OCI-M2 (cell line): ENCODE results near the gene DNAJC18.

Experiments
- DNase-seq: peaks from one replicate; lab custom pipeline; 2025; ENCODE audit not compliant: unreplicated experiment; lab: John Stamatoyannopoulos, UW

DNAJC18 gene

GRCh38 chr5:139371482-139372435 lies 67.6 kb downstream of the DNAJC18 start:
- no peak for DNase-seq

DNA sequence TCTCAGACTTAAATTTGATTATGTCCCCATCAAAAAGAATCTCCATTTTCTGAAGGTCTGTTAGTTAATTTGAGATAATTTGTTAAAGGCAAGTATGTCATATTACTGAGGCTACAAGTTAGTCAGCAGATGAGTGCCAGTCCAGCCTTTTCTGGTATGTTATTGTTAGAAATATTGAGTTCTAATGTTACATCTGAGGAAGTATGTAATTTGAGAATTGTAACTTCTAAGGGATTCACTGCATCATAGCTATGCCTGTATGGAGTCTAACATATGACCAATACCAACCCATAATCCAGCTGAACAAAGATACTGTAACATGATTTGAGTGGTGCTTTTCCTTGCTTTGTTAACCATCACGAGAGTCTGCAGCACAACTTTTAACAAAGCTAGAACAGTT lies 70.1 kb downstream of the DNAJC18 start:
- DNase-seq: no peak

DNA sequence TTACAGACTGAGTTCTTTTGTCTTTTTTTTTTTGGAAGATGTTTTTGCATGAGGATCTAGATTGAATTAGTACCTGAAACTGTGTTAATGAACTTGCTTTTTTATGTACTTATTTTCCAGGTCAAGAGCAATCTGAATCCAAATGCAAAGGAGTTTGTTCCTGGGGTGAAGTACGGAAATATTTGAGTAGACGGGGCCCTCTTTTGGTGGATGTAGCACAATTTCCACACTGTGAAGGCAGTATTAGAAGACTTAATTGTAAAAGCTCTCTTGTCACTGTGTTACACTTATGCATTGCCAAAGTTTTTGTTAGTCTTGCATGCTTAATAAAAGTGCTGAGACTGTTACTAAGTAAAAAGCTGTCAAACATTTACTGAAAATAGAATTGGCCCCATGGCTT lies 70.7 kb downstream of the DNAJC18 start:
- no peak for DNase-seq

- DNase-seq: no peak
Measured at GRCh38 chr5:139364466-139364865, 74.9 kb downstream of the DNAJC18 start.

DNA sequence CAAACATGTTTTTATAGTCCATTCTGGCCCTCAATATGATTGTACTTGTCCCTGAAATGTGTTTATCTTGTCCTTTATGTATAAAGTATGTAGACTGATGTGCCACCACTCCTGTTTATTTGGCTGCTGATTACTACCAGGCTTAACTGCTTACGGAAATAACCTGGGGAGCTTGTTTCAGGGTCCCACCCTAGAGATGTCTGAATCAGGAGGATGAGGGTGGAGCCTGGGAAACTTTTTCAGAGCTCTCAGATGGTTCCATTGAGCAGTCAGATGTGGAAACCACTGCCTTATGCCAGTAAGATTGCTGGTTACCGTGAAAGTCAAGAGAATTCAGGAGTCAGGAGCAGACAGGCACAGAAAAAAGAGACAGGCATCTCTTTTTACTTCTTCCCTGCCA lies 75.4 kb downstream of the DNAJC18 start:
- DNase-seq: no peak

- DNase-seq: no peak
Measured at GRCh38 chr5:139361835-139362429, 77.4 kb downstream of the DNAJC18 start.

DNA sequence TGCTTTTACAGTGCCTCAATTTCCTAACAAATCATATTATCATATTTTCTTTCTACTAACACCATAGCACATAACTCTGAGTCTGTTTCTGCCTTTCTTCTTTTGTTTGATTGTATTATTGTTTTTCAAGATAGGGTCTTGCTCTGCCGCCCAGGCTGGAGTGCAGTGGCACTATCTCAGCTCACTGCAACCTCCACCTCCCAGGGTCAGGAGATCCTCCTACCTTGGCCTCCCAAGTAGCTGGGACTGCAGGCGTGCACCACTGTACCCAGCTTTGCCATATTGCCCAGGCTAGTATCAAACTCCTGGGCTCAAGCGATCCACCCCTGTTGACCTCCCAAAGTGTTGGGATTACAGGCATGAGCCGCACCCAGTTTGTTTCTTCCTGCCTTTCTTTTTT lies 78.9 kb downstream of the DNAJC18 start:
- no peak for DNase-seq
